ENCODE measurements around the gene CTBP1.

DNA sequence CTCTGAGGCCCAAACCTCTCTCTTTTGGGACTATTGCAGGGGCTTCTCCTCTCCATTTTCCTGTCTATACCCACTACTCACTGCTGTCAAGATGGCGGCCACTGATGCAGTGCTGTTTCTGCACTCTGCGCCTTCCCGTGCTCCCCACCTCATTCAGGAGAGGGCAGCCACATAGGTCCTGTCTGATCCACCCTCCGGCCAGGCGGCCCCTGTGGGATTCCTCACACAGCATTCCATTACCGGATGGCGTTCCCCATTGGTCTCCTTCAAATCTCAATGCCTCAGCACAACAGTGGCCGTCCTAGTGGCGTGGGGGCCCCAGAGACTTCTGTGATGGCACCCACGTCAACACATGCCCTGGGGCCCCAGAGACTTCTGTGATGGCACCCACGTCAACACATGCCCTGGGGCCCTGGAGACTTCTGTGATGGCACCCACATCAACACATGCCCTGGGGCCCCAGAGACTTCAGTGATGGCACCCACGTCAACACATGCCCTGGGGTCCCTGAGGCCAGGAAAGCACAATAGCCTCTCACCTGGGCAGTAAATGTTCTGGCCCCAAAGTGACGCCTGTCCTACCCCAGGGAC lies 83.9 kb downstream of the CTBP1 start:
- no peak for TF ChIP-seq POLR2AphosphoS5 (IDR thresholded peaks at IDR 0.05)
- TF ChIP-seq CTCF (IDR thresholded peaks at IDR 0.05), result no peak

All from breast epithelium (tissue), 3 donors.